ENCODE results near the gene NKD2.

NKD2 gene

DNA sequence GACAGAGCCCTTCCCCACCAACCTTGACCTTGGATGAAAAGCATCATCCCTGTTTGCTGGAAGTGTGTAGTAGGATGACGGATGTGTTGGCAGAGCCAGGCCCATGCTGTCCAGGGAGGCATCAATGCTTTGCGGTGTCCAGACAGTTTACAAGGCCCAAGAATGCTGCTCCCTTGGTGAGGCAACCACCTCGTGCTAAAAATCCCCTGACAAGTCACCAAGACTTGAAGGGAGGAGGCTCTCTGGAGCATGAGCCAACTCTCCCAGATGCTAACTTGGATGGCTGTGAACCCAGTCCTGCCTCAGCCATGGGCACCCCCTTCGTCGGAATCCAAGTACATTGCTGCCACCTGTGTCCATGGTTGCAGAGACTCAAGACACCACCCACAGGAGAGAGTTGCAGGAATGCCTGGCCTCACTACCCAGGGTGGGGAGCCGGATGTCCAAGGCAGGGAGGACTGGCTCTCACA is 9.5 kb upstream of the NKD2 start:
- no peak for TF ChIP-seq REST (IDR thresholded peaks at IDR 0.05; ENCODE audit: insufficient read depth in 1 of 2, low read depth in 2 of 2, low read length in 2 of 2)
- TF ChIP-seq POLR2AphosphoS5 (IDR thresholded peaks at IDR 0.05; ENCODE audit: low read depth, low read length): no peak
- TF ChIP-seq SIN3A (IDR thresholded peaks at IDR 0.05; ENCODE audit: borderline replicate concordance, insufficient read depth, low read length): no peak
- TF ChIP-seq FOXP2 (optimal IDR thresholded peaks at IDR 0.05; ENCODE audit: borderline replicate concordance, extremely low read depth, extremely low read length, insufficient read depth): no peak
- TF ChIP-seq TAF1 (IDR thresholded peaks at IDR 0.05; ENCODE audit: borderline replicate concordance, insufficient read depth, low read length): no peak

- TF ChIP-seq SIN3A (IDR thresholded peaks at IDR 0.05; ENCODE audit: borderline replicate concordance, insufficient read depth, low read length) (no peak), TAF1 (IDR thresholded peaks at IDR 0.05; ENCODE audit: borderline replicate concordance, insufficient read depth, low read length) (no peak), POLR2AphosphoS5 (IDR thresholded peaks at IDR 0.05; ENCODE audit: low read depth, low read length) (no peak), REST (IDR thresholded peaks at IDR 0.05; ENCODE audit: insufficient read depth in 1 of 2, low read depth in 2 of 2, low read length in 2 of 2) (no peak), FOXP2 (optimal IDR thresholded peaks at IDR 0.05; ENCODE audit: borderline replicate concordance, extremely low read depth, extremely low read length, insufficient read depth) (no peak)
Measured at GRCh38 chr5:999724-1000123, 8.9 kb upstream of the NKD2 start.

- no peak for TF ChIP-seq POLR2AphosphoS5 (IDR thresholded peaks at IDR 0.05; ENCODE audit: low read depth, low read length)
- no peak for TF ChIP-seq SIN3A (IDR thresholded peaks at IDR 0.05; ENCODE audit: borderline replicate concordance, insufficient read depth, low read length)
Measured at GRCh38 chr5:1000329-1000728, 8.3 kb upstream of the NKD2 start.

DNA sequence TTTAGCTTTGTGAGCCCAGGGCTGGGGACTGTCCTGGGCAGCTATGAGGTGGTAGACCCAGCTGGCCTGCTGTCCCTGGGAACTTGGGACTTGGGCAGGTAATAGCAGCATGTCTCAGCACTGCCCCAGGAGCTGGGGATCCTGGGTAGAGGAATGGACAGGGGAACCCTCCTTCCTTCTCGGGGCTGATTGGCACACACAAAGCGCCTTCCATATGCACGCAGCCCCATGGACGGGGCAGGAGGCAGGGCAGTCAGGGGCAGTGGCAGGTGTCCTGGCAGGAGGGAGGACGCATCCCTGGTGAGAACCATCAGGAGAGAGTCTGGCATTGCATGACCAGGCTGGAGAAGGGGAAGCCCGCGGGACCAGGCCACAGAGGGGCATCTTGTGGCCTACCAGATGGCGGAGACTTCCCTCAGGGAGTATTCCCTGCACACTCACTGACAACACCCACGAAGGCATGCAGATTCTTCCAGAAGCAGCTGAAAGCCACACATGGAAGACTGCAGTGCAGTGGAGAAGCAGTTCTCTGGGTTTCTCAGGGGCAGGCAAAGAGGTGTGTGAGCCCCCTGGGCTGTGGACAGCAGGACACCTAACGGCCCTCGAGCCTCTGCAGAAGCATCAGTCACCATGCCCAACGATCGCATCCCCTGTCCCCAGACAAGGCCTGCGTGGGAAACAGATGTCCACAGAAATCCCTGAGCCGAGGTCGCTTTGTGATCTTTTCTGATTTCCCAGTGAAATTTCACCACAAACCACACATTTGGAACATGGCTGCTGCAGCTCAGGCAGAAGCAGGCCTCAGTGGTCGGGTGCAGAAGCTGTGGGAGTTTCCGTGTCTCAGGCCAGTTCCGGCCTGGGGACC is 7.0 kb upstream of the NKD2 start:
- TF ChIP-seq FOXP2 (optimal IDR thresholded peaks at IDR 0.05; ENCODE audit: borderline replicate concordance, extremely low read depth, extremely low read length, insufficient read depth) (no peak), POLR2AphosphoS5 (IDR thresholded peaks at IDR 0.05; ENCODE audit: low read depth, low read length) (no peak), SIN3A (IDR thresholded peaks at IDR 0.05; ENCODE audit: borderline replicate concordance, insufficient read depth, low read length) (no peak), REST (IDR thresholded peaks at IDR 0.05; ENCODE audit: insufficient read depth in 1 of 2, low read depth in 2 of 2, low read length in 2 of 2) (no peak), TAF1 (IDR thresholded peaks at IDR 0.05; ENCODE audit: borderline replicate concordance, insufficient read depth, low read length) (no peak)

DNA sequence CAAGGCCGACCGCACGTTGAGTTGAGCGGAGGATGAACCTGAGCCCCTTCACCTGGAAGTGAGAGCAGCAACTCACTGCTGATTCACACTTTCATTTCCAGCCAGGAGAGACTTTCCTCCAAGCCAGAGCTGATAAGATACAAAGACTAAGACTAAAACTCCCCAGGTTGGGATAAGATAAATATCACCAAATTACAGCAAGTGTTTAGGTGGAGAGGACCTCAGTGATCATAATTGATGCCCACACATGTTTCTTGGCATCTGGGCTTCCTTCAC is 6.4 kb upstream of the NKD2 start:
- TF ChIP-seq POLR2AphosphoS5 (IDR thresholded peaks at IDR 0.05; ENCODE audit: low read depth, low read length) (no peak), SIN3A (IDR thresholded peaks at IDR 0.05; ENCODE audit: borderline replicate concordance, insufficient read depth, low read length) (no peak), TAF1 (IDR thresholded peaks at IDR 0.05; ENCODE audit: borderline replicate concordance, insufficient read depth, low read length) (no peak), FOXP2 (optimal IDR thresholded peaks at IDR 0.05; ENCODE audit: borderline replicate concordance, extremely low read depth, extremely low read length, insufficient read depth) (no peak)

- TF ChIP-seq SIN3A (IDR thresholded peaks at IDR 0.05; ENCODE audit: borderline replicate concordance, insufficient read depth, low read length) (no peak), FOXP2 (optimal IDR thresholded peaks at IDR 0.05; ENCODE audit: borderline replicate concordance, extremely low read depth, extremely low read length, insufficient read depth) (no peak), POLR2AphosphoS5 (IDR thresholded peaks at IDR 0.05; ENCODE audit: low read depth, low read length) (no peak), TAF1 (IDR thresholded peaks at IDR 0.05; ENCODE audit: borderline replicate concordance, insufficient read depth, low read length) (no peak), REST (IDR thresholded peaks at IDR 0.05; ENCODE audit: insufficient read depth in 1 of 2, low read depth in 2 of 2, low read length in 2 of 2) (no peak)
Measured at GRCh38 chr5:1002836-1003235, 5.8 kb upstream of the NKD2 start.

All from PFSK-1 (cell line).